ENCODE measurements around the gene AUP1.
"Not testable (repeated sequence)": the region's sequence is repeated elsewhere in the genome, so short reads cannot be mapped to it uniquely, and the experiment has no call there.

The AUP1 gene

DNA sequence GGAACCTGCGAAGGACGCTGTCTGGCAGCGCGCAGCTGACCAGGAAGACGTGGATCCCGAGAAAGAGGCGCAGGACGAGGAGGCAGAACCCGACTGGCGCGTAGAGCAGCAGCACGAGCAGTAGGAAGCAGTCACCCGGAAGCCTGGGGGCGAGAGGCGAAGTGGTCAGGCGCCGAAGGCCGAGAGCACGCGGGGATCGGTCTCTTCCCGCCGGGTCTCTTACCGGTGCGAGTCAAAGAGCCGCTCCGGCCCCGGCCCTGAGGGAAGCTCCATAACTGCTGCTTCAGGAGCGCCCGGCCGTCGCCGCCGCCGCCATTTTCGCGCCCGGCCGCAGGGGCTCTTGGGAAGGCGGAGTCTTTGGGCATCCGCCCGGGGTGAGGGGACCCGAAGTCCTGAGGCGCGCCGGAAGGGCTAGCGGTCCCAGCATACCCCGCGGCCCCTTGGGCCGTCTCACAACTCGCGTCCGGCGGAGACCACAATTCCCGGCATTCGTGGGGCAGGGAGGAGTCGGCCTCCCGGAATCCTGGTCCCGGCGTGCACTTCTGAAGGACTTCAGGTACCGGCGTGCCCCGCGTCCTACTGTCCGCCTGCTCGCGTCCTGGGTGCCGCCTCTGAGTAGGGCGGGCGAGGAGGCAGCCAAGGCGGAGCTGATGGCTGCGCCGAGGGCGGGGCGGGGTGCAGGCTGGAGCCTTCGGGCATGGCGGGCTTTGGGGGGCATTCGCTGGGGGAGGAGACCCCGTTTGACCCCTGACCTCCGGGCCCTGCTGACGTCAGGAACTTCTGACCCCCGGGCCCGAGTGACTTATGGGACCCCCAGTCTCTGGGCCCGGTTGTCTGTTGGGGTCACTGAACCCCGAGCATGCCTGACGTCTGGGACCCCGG, at the start of gene AUP1, which contains the start of gene HTRA2:
Gene AUP1, minus strand, starts transcription at position 350 of the 882 bp plus-strand sequence. Its CDS starts 77 bp downstream, at position 273.
Gene HTRA2, plus strand, starts transcription at position 577 of the 882 bp plus-strand sequence. Its CDS starts 74 bp downstream, at position 651.
- DNase-seq (ENCODE audit: low spot score) = peak; percentile 98

GRCh38 chr2:74578408-74578807, 48.9 kb upstream of the AUP1 start:
- DNase-seq (ENCODE audit: low spot score) = no peak

DNA sequence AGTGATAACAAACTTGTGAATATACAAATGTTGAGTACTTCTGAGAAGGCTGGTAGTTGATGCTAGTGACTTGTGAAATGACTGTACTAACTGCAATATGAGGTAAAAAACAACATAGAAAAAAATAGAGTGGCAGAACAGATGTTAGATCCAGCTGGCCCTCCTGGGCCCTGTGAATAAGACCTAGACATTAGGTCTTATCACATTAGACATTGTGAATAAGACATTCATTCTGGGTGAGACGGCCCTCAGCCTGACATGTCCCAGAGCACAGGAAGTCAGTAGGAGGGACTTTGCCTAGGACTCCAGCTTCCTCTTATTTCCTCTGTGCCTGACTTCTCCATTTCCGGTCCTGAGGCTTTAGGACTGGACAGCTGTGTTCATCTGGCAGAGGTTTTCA, 47.9 kb upstream of the AUP1 start:
- peak; percentile 66 for DNase-seq (ENCODE audit: low spot score)

DNA sequence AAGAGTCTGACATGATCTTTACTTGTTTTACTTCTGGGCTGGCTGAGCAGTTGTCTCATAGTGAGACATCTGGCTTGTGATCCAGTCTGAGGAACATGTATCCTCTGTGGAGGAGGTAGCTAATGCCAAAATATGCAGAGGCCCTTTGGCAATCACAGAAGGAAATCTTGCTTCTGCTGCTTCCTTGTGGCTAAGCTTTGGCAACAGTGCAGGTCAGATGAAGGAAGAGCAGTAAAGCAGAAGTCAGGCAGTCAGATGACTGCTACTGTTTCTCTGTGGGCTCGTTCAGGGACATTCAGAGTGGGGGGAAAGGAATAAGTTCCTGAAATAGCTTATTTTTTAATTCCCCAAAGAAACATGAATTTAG, 47.3 kb upstream of the AUP1 start:
- no peak for DNase-seq (ENCODE audit: low spot score)

DNA sequence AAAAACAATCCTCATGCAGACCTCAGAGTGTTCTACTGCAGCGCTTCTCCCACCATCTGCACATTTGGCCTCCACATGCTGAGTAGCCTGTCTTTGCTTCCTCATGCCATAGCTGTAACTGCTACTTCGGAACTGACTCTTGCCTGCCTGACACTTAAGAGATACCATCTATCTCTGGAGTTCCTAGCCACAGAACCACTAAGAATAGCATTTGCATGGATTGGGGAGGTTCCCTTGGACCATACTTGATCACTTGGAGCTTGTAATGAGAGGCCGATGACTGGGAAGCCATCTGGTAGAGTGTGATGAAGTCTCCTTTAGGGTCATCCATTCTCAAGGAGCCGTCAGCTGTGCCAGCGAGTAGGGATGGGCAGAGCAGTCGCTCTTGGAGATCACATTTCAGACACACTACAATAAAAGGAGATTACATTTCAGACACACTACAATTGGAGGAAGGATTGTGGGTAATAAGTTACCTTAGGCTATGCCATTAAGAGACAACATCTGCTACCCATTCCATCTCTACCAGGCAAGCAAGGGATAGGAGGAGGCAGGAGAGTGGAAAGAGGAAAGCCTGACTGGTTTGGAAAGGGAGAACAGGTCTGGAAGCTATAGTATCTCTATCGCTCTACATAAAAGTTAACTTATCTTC, 46.8 kb upstream of the AUP1 start:
- no peak for DNase-seq (ENCODE audit: low spot score)

DNA sequence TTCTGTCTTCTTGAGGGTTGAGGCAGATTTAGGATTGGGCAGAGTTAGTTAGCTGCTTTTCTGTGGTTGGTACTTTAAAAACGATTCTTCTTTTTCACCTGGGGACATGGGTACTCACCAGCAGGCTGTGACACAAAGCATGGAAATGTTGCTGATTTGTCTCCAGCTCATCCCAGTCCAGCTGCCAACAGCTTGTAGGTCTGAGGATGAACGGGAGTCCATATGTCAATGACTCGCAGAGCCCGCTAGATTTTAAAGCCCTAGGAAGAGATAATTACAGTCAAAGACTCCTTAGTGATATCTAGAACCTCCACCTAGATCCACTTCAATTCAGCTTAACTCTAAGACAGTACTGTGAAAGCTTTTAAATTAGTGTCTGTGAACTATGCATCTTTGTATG, 45.8 kb upstream of the AUP1 start:
- no peak for DNase-seq (ENCODE audit: low spot score)

DNA sequence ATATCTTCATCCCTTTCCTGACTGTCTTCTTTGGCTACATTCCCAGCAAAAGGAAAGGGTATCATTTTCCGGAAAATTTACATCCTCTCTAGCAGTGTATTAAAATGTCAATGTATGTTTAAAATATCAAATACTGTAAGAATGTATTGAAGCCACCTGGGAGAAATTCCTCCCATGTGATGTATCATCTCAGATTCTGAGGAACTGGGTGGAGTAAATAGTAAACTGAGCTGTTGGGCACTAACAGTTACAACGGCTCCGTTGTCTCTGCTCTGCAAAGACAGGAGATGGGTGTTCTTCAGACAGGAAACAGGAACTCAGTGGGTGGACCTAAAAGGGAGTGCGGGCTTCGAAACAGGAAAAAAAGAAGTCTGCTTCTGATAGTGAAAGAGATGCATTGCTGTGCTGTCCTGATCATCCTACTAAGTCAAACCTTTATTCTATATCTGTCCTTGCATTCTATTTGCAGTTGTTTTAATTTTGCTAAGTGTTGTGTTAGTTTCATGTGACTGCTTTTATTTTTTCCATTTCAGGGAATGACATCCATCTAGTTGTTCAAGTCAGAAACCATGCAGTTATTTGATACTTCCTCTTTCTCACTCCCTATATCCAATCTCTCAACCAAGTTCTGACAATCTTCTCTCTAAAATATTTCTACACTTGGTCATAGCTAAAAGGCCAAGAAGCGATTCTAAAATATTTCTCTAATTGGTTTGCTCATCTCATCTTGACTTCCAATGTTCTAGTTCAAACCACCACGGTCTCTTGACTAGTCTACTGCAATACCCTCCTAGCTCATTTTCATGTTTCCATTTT, 44.4 kb upstream of the AUP1 start:
- no peak for DNase-seq (ENCODE audit: low spot score)

DNA sequence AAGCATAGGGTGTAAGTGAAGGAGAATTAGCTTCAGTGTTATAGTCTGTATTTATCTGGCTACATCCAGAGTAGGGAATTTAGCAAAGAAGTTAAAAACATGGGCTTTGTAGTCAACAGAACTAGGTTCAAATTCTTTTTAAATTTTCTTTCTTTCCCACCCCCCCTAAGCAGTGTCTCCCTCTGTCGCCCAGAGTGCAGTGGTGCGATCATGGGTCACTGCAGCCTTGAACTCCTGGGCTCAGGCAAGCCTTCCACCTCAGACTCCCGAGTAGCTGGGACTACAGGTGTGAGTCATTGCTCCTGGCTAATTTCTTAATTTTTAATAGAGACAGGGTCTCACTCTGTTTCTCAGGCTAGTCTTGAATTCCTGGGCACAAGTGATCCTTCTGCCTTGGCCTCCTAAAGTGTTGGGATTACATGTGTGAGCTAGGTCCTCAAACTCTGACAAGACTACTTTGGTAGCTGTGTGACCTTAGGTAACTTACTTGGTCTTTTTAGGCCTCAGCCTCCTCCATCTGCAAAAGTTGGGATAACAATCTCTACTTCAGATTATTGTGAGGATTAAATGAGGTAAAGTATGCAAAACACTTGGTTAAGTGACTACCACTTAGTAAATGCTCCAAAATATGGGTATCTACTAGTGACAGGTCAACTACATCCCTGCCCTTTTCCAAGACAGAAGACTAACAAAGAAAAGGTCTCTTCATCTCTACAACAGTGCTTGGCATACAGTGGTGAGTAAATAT, 42.8 kb upstream of the AUP1 start:
- no peak for DNase-seq (ENCODE audit: low spot score)

DNA sequence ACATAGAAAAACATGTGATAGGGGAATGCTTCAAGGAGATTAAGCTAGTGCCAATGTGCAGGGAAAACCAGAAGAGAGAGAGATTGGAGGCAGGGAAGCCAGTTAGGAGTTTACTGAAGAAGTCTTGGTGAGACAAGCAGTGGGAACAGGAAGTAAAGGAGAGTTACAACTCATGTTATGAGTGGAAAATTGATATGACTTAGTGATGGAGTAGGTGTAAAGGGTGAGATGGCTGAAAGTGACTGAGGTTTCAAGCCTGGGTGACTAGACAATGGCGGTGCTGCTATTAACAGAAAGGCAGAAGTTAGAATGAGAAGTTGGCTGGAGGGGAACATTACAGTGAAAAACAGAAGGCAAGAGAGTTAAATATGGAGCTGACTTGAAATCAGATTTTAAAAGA, 41.6 kb upstream of the AUP1 start:
- DNase-seq (ENCODE audit: low spot score) = no peak

DNA sequence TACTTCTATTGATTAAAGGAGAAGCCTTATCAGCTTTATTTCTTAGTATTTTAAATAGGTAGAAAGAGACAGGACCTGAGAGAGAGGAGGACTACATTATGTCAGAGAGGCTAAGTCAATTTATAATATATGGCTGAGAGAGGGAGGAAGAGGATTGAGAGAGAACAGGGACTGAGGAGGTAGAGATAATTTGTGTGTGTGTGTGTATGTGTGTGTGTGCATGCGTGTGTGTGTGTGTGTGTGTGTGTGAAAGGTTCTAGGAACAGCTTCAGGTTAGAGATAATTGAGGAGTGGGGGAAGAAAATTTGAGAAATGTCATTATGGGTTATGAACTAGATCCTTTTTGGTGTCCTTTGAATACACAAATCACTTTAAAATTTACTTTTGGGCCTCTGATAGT, 40.2 kb upstream of the AUP1 start:
- no peak for DNase-seq (ENCODE audit: low spot score)

DNA sequence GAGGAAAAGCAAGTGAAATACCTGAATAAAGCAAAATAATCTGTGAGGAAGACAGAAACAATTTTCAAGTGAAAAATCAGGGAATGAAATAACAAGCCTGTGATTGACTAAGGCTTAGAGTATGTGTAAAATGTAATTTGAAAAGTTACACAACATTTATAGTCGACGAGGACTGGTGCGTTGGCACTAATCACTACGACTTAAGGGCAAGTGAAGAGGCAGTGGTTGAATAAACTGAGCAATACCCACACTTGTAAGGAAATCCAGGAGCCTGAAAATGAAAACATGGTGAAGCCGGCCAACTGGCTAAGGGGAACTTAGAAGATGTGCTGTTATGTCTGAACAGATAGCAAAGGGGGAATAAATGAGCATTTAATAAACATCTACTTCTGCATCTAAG, 38.4 kb upstream of the AUP1 start:
- no peak for DNase-seq (ENCODE audit: low spot score)

- DNase-seq (ENCODE audit: low spot score) = no peak
Measured at GRCh38 chr2:74566754-74567085, 37.2 kb upstream of the AUP1 start.

DNA sequence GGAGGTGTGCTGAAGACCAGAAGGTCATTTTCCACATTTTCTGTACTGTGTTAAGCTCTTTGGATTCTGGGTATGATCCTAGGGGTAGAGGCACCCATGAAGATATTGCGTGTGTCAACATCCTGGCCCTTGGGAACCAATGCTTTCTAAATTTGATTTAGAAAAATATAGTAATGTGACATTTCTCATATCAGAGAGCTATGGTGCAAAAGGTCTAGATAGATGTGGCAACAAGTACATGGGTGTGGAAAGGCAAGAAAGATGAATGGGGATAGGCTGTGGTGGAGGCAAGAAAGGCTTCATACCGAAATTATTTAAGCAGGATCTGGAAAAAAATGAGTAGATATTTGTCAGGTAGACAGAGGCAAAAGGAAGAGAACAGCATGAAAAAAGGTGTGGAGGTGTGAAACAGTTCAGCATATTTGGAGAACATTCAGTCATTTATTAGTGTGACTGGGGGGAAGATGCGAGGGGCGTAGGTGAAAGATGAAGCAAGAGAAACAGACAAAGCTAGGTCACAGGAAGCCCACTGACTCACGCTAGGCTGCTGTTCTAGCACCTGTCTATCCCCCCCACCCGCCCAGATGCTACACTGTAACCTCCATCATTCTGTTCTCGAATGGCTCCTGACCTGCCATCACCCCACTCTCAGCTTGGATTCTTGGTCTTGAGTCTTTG, 36.7 kb upstream of the AUP1 start:
- DNase-seq (ENCODE audit: low spot score) = no peak

GRCh38 chr2:74564222-74564621, 34.7 kb upstream of the AUP1 start:
- no peak for DNase-seq (ENCODE audit: low spot score)

DNA sequence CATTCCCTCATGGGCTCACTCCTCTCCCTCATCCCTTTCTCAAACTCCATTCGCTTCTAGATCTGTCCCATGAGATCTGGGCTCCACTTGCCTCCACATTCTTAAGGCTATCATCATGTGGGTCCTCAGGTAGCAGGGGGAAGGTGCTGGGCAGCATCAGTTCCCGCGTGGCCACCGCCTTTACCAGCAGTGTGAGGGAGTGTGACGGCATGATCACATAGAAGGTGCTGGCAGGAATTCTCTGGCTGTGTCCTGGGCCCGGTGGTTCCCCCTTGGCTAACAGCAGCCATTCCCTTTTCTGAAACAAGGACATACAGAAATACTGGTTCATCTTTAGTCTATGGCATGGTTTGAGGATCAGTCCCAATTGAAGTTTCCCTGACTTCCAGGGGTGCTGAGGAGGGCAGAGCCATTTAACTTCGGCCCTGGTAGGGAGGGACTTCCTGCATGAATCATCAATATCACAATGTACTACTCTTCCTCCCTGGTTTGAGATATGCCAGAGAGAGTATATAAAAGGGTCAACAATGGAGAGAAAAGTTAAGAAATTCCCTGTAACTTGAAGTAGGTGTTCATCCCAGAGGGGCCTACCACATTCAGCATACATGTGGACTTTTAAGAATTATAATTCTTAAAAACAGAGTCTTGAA, 32.7 kb upstream of the AUP1 start:
- no peak for DNase-seq (ENCODE audit: low spot score)

DNA sequence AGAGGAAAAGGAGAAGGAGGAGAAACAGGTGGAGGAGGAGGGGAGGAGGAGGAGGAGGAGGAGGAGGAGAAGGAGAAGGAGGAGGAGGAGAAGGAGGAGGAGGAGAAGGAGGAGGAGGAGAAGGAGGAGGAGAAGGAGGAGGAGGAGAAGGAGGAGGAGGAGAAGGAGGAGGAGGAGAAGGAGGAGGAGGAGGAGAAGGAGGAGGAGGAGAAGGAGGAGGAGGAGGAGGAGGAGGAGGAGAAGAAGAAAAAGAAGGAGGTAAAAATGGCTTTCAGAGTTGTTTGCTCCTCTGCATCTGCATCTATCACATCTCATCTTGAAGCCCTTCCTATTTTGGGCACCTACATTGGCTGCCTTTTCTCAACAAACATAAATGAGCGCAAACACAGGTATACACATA, 31.5 kb upstream of the AUP1 start:
- not testable (repeated sequence) for DNase-seq (ENCODE audit: low spot score)

DNA sequence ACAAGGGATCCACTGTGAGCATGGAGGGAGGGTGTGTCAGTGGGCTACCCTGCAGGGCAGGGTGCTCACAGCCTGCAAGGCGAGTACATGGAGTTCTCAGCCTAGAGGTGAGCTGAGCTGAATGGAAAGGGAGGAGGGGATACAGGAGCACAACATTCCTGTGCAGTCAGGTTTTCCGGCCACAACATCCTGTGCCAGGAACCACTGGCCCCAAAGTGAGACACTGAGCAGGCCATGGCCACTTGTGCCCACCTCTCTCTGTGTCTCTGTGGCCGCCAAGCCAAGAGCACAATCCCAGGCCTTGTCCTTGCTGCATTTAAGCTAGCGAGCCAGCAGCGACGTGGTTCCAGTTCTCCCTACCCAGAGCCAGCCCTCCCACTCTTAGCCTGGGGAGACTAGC, 31.1 kb upstream of the AUP1 start:
- DNase-seq (ENCODE audit: low spot score) = no peak

GRCh38 chr2:74559912-74560311, 30.4 kb upstream of the AUP1 start:
- no peak for DNase-seq (ENCODE audit: low spot score)

DNA sequence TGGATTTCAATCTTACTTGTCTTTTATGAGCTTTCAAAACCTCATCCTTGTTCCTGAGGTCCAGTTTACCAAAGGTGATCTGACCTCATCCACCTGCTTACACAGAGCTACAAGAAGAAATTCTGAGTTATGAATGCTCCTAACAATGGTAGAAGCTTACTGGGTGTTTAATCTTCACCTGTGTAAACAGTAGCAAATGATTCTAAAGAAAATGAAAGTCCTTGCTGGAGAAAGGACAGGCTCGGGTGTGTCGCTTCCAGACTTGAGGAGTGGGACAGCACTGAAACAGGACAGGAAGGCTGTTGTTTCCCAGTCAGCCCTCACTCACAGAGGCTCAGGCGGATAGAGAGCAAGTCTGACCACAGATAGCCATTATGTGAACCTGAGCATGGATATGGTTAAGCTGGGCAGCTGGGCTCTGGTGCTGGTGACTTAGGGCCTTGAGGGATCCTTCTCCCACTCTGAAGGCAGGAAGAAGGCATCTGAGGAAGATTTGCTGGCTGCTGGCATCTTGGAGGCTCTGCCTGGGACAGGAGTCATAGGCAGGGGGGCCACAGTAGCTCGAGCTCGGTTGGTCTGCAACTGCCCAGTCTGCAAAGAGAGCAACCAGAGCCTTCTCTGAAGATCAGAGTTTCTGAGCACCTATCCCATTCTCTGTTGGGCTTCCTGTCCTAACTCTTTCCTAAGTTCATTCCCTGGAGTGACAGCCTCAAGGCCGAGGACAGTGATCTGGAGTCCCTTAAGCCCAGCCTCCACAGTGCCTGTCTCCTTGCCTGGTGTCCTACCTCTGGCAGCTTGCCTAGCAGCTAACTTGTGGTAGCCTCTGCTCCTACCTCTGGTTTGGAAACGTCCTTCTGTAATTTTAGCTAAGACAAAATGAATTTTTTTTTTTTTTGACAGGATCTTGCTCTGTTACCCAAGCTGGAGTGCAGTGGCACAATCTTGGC, 29.1 kb upstream of the AUP1 start:
- no peak for DNase-seq (ENCODE audit: low spot score)

Measured in RKO (cell line).